SU-DHL-6 (cell line): ENCODE measurements around the gene FAM227B.
"Not testable (repeated sequence)": the region's sequence is repeated elsewhere in the genome, so short reads cannot be mapped to it uniquely, and the experiment has no call there.

ENCODE experiments used
- CTCF ChIP-seq: fragments of 200-600 bp; sonication (generic); IDR thresholded peaks from one replicate; pipeline ENCODE4 v1.5.1; 2017; ENCODE audit warnings: antibody characterized with exemption, mild to moderate bottlenecking, low read length, moderate library complexity; ENCODE audit not compliant: insufficient read depth, poor library complexity, severe bottlenecking
- EZH2phosphoT487 ChIP-seq: fragments of 200-600 bp; sonication (generic), shearing (Covaris generic); conservative IDR thresholded peaks from 2 replicates; pipeline ENCODE4 v1.6.1; 2018; ENCODE audit warnings: mild to moderate bottlenecking, antibody characterized with exemption, low read length, moderate library complexity, mixed read lengths

- not testable (repeated sequence) for TF ChIP-seq CTCF, EZH2phosphoT487
These were observed 142.6 kb downstream of the FAM227B start for GRCh38 chr15:49478021-49478420.
